MM.1S (cell line): ENCODE results near the gene EFEMP1.

Experiments used
- DNase-seq: peaks from one replicate; pipeline ENCODE4 v3.0.0-alpha.2; 2015
- H2AFZ ChIP-seq: fragments of 300-600 bp; sonication (generic); 2 replicates; pipeline ENCODE4 v1.6.0; 2016; ENCODE audit warnings: antibody characterized with exemption, low read length
- H3F3A ChIP-seq: fragments of 300-600 bp; sonication (generic); 2 replicates; pipeline ENCODE4 v1.6.1; 2016; ENCODE audit warnings: mild to moderate bottlenecking, antibody characterized with exemption, low read length, moderate library complexity, mixed read lengths; ENCODE audit not compliant: insufficient read depth
- H3K27ac ChIP-seq: fragments of 300-600 bp; sonication (generic); 2 replicates; pipeline ENCODE4 v1.5.1; 2016; ENCODE audit warnings: mild to moderate bottlenecking, low read length
- H3K27me3 ChIP-seq: fragments of 300-600 bp; sonication (generic); replicated peaks from 2 replicates; pipeline ENCODE4 v1.6.0; 2016; ENCODE audit warnings: low read length; ENCODE audit not compliant: insufficient read depth
- H3K36me3 ChIP-seq: fragments of 300-600 bp; sonication (generic); replicated peaks from 2 replicates; pipeline ENCODE4 v1.6.1; 2016; ENCODE audit warnings: mild to moderate bottlenecking, low read length, mixed read lengths; ENCODE audit not compliant: insufficient read depth
- H3K4me1 ChIP-seq: fragments of 300-600 bp; sonication (generic); 2 replicates; pipeline ENCODE4 v1.6.1; 2016; ENCODE audit warnings: low read length, mixed read lengths
- H3K4me2 ChIP-seq: fragments of 300-600 bp; sonication (generic); 2 replicates; pipeline ENCODE4 v1.6.0; 2016; ENCODE audit warnings: low read depth, low read length
- H3K4me3 ChIP-seq: fragments of 300-600 bp; sonication (generic); 2 replicates; pipeline ENCODE4 v1.5.1; 2016; ENCODE audit warnings: low read length, mixed read lengths
- H3K79me2 ChIP-seq: fragments of 300-600 bp; sonication (generic); 2 replicates; pipeline ENCODE4 v1.6.1; 2016; ENCODE audit warnings: mixed run types, low read length, mixed read lengths
- H3K9ac ChIP-seq: fragments of 300-600 bp; sonication (generic); 2 replicates; pipeline ENCODE4 v1.6.1; 2016; ENCODE audit warnings: low read length, mixed read lengths
- H3K9me2 ChIP-seq: fragments of 300-600 bp; sonication (generic); replicated peaks from 2 replicates; pipeline ENCODE4 v1.6.1; 2016; ENCODE audit warnings: mild to moderate bottlenecking, low read length, mixed read lengths; ENCODE audit not compliant: insufficient read depth
- H3K9me3 ChIP-seq: fragments of 300-600 bp; sonication (generic); replicated peaks from 2 replicates; pipeline ENCODE4 v1.6.1; 2016; ENCODE audit warnings: mild to moderate bottlenecking, low read length, mixed read lengths; ENCODE audit not compliant: insufficient read depth
- H4K20me1 ChIP-seq: fragments of 300-600 bp; sonication (generic); 2 replicates; pipeline ENCODE4 v1.6.1; 2016; ENCODE audit warnings: mild to moderate bottlenecking, low read length, moderate library complexity, mixed read lengths; ENCODE audit not compliant: insufficient read depth
- EZH2 ChIP-seq: fragments of 300-600 bp; sonication (generic); optimal IDR thresholded peaks from 2 replicates; pipeline ENCODE3; 2017; ENCODE audit warnings: low read depth, mild to moderate bottlenecking, antibody characterized with exemption, low read length, mixed read lengths
- EZH2phosphoT487 ChIP-seq: fragments of 300-600 bp; sonication (generic); IDR thresholded peaks from 2 replicates; pipeline ENCODE4 v1.6.1; 2018; ENCODE audit warnings: antibody characterized with exemption, low read length
- TF ChIP-seq, protein P1 (sequence below): fragments of 300-600 bp; sonication (generic); IDR thresholded peaks from 2 replicates; pipeline ENCODE4 v1.5.1; 2016; ENCODE audit warnings: antibody characterized with exemption, low read length, mixed read lengths

EFEMP1 gene

DNA sequence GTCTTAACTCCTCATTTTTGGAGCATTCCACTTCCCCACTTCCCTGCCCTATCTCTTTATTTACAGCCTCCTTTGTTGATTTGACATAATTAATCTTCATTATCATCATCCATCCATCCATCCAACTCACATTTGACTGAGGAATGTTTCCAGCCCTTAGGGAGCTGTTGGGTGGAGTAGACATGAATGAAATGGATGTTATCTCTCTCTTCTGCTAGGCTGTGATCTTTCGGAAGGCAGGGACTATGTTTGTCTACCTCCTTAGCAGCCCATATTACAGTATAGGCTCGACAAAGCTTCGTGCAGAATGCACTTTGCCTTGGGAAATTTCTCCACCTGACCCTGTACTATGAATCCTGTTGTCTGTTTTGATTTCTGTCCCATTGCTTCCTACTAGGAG, 7.7 kb upstream of the EFEMP1 start:
- H3K9me3 ChIP-seq: no peaks in the 10 kb centered on the region

DNA sequence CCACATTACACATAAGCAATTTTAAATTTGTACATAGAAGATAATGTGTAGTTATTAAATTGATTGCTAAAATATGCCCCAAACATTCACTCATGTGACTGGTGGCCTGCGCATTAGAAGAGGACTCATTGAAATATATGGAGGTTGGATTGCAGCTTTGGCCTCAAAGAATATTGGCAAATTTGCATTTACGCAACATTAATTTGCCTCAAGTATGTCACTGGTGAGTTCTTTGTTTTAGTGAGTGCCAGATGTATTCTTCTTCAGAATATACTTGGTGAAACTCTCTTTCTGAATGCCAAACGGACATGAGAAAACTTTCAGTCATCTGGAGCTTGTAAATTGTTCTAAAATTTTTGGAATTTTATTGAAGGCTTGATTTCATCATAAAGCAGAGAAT, 5.9 kb upstream of the EFEMP1 start:
- TF ChIP-seq, protein P1, sequence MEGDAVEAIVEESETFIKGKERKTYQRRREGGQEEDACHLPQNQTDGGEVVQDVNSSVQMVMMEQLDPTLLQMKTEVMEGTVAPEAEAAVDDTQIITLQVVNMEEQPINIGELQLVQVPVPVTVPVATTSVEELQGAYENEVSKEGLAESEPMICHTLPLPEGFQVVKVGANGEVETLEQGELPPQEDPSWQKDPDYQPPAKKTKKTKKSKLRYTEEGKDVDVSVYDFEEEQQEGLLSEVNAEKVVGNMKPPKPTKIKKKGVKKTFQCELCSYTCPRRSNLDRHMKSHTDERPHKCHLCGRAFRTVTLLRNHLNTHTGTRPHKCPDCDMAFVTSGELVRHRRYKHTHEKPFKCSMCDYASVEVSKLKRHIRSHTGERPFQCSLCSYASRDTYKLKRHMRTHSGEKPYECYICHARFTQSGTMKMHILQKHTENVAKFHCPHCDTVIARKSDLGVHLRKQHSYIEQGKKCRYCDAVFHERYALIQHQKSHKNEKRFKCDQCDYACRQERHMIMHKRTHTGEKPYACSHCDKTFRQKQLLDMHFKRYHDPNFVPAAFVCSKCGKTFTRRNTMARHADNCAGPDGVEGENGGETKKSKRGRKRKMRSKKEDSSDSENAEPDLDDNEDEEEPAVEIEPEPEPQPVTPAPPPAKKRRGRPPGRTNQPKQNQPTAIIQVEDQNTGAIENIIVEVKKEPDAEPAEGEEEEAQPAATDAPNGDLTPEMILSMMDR: no peak
- TF ChIP-seq EZH2 (no peak), EZH2phosphoT487 (no peak)
- Histone ChIP-seq H3K9ac (no peak overlapping the region), H3K79me2 (no peaks in the 10 kb centered on the region), H3K9me3 (no peaks in the 10 kb centered on the region), H3K4me2 (no peak overlapping the region), H3K9me2 (no peaks in the 10 kb centered on the region), H3K4me1 (no peaks in the 10 kb centered on the region), H4K20me1 (no peaks in the 10 kb centered on the region), H3K4me3 (no peak overlapping the region), H3K36me3 (no peaks in the 10 kb centered on the region), H2AFZ (no peak overlapping the region), H3K27me3 (no peaks in the 10 kb centered on the region), H3K27ac (no peak overlapping the region), H3F3A (no peaks in the 10 kb centered on the region)
- DNase-seq: no peak

More for the DNA sequence above, 7.7 kb upstream of the EFEMP1 start:
- Histone ChIP-seq H3K4me3 (no peak overlapping the region), H3F3A (no peaks in the 10 kb centered on the region), H2AFZ (no peak overlapping the region), H3K4me2 (no peak overlapping the region), H3K4me1 (no peaks in the 10 kb centered on the region), H3K79me2 (no peaks in the 10 kb centered on the region), H4K20me1 (no peaks in the 10 kb centered on the region), H3K9ac (no peak overlapping the region), H3K27me3 (no peaks in the 10 kb centered on the region), H3K36me3 (no peaks in the 10 kb centered on the region), H3K9me2 (no peaks in the 10 kb centered on the region), H3K27ac (no peak overlapping the region)
- TF ChIP-seq, protein P1: no peak
- TF ChIP-seq EZH2phosphoT487 (no peak), EZH2 (no peak)
- no peak for DNase-seq

DNA sequence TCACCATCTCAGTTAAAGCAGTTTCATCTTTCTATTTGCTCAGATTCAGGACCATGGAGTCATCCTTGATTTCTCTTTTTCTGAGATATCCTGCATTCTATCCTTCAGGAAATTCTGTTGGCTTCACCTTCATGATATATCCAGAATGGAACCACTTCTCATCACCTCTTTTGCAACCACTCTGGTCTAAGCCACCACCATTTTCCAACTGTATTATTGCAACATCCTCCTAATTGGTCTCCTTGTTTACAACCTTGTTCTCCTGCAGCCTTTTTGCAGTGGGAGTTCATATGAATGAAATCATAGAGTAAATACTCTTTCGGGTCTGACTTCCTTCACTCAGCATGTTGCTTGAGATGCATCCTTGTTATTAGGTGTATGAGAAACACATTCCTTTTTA, 3.4 kb upstream of the EFEMP1 start:
- Histone ChIP-seq H4K20me1 (no peaks in the 10 kb centered on the region), H3K27me3 (no peaks in the 10 kb centered on the region), H3F3A (peaks cover 13% of the 10 kb centered on the region), H3K9me3 (no peaks in the 10 kb centered on the region), H3K4me2 (no peak overlapping the region), H3K4me3 (no peak overlapping the region), H3K79me2 (no peaks in the 10 kb centered on the region), H3K9ac (no peak overlapping the region), H2AFZ (no peak overlapping the region), H3K9me2 (no peaks in the 10 kb centered on the region), H3K27ac (no peak overlapping the region), H3K36me3 (no peaks in the 10 kb centered on the region), H3K4me1 (peaks cover 5% of the 10 kb centered on the region; the same call in 1 of the 2 replicates)
- no peak for DNase-seq
- TF ChIP-seq EZH2 (no peak), EZH2phosphoT487 (no peak)
- TF ChIP-seq, protein P1: no peak
